SK-N-SH (cell line): ENCODE results near the gene HPRT1. TPM values are rescaled to one million over a fixed set of nuclear protein-coding genes. Genes with fewer than 3 reads are reported as not detected.

Source experiments
- CTCF ChIA-PET: fragments of 300-600, 350-600 bp; formaldehyde crosslinking; extraction: SDS; loops from one replicate; lab custom pipeline; 2021; lab: Yijun Ruan, JAX
- POLR2A ChIA-PET: fragments of 350-600 bp; sonication (Branson Sonifier 250); formaldehyde crosslinking; extraction: SDS; loops from one replicate; lab custom pipeline; 2020; ENCODE audit warnings: antibody characterized with exemption, inconsistent platforms; lab: Yijun Ruan, JAX
- DNase-seq: peaks from one replicate; pipeline ENCODE4 v3.0.0; 2012
- H2AFZ ChIP-seq: fragments of 200-600 bp; sonication (generic); 2 replicates; pipeline ENCODE4 v1.8.1; 2016; ENCODE audit warnings: antibody characterized with exemption, mild to moderate bottlenecking, low read depth
- H3F3A ChIP-seq: fragments of 200-600 bp; sonication (generic); replicated peaks from 2 replicates; pipeline ENCODE3; 2016; ENCODE audit warnings: antibody characterized with exemption, mild to moderate bottlenecking; ENCODE audit not compliant: insufficient read depth
- H3K27ac ChIP-seq, 2 experiments: fragments of 200-500 bp in 1 of 2; fragments of 200-600 bp in 1 of 2; sonication (Bioruptor generic) in 1 of 2; sonication (generic), shearing (Covaris generic) in 1 of 2; 2 replicates each; pipeline versions ENCODE4 v1.5.1 to v1.6.1; 2014 to 2016; ENCODE audit warnings: low read depth in 2 of 2, inconsistent platforms in 1 of 2, low read length in 1 of 2, mild to moderate bottlenecking in 1 of 2, mixed read lengths in 1 of 2
- H3K27me3 ChIP-seq: fragments of 200-600 bp; sonication (generic), shearing (Covaris generic); 2 replicates; pipeline ENCODE4 v1.6.1; 2016; ENCODE audit warnings: mixed run types; ENCODE audit not compliant: insufficient read depth
- H3K36me3 ChIP-seq, 2 experiments: fragments of 200-500 bp in 1 of 2; fragments of 200-600 bp in 1 of 2; sonication (Bioruptor generic) in 1 of 2; sonication (generic) in 1 of 2; replicated peaks in 1 of 2; 2 replicates each; pipeline versions ENCODE3 to v1.5.1; 2014 to 2016; ENCODE audit warnings: low read length in 1 of 2, mild to moderate bottlenecking in 1 of 2; ENCODE audit not compliant: insufficient read depth in 2 of 2, control insufficient read depth in 1 of 2
- H3K4me1 ChIP-seq, 2 experiments: fragments of 200-500 bp in 1 of 2; fragments of 200-600 bp in 1 of 2; sonication (Bioruptor generic) in 1 of 2; sonication (generic), shearing (Covaris generic) in 1 of 2; 2 replicates each; pipeline versions ENCODE4 v1.5.1 to v1.6.1; 2014 to 2016; ENCODE audit warnings: low read depth in 1 of 2, low read length in 1 of 2, mixed run types in 1 of 2; ENCODE audit not compliant: insufficient read depth in 2 of 2, control insufficient read depth in 1 of 2
- H3K4me2 ChIP-seq: fragments of 200-600 bp; sonication (generic), shearing (Covaris generic); 2 replicates; pipeline ENCODE4 v1.6.1; 2017; ENCODE audit warnings: mixed run types
- H3K4me3 ChIP-seq, 2 experiments: fragments of 200-500 bp in 1 of 2; fragments of 200-600 bp in 1 of 2; sonication (Bioruptor generic) in 1 of 2; sonication (generic), shearing (Covaris generic) in 1 of 2; 2 replicates each; pipeline versions ENCODE4 v1.5.1 to v1.8.1; 2014 to 2016; ENCODE audit warnings: low read depth in 2 of 2, inconsistent platforms in 1 of 2, low read length in 1 of 2, mild to moderate bottlenecking in 1 of 2, mixed read lengths in 1 of 2, moderate library complexity in 1 of 2
- H3K79me2 ChIP-seq: fragments of 200-600 bp; sonication (generic); 2 replicates; pipeline ENCODE4 v1.8.1; 2017; ENCODE audit warnings: mild to moderate bottlenecking; ENCODE audit not compliant: insufficient read depth
- H3K9ac ChIP-seq: fragments of 200-600 bp; sonication (generic); 2 replicates; pipeline ENCODE4 v1.6.1; 2017; ENCODE audit warnings: mixed run types
- H3K9me2 ChIP-seq: fragments of 200-600 bp; sonication (generic); 2 replicates; pipeline ENCODE4 v1.6.1; 2017; ENCODE audit warnings: mixed run types
- H3K9me3 ChIP-seq: fragments of 200-600 bp; sonication (generic); 2 replicates; pipeline ENCODE4 v1.6.1; 2017; ENCODE audit warnings: mixed run types, mild to moderate bottlenecking, moderate library complexity
- H4K20me1 ChIP-seq: fragments of 200-600 bp; sonication (generic); 2 replicates; pipeline ENCODE4 v1.6.1; 2017; ENCODE audit warnings: mild to moderate bottlenecking, mixed run types; ENCODE audit not compliant: insufficient read depth
- CHD2 ChIP-seq: fragments of 150-350 bp; IDR thresholded peaks from 2 replicates; pipeline ENCODE4 v1.6.1; 2018; ENCODE audit warnings: low read length; ENCODE audit not compliant: partially characterized antibody
- CTCF ChIP-seq: fragments of 200-600 bp; sonication (generic); IDR thresholded peaks from 2 replicates; pipeline ENCODE4 v1.6.1; 2017; ENCODE audit warnings: antibody characterized with exemption, mild to moderate bottlenecking, moderate library complexity
- ELF1 ChIP-seq: IDR thresholded peaks from 2 replicates; pipeline ENCODE4 v1.4.0; 2012
- EZH2phosphoT487 ChIP-seq: fragments of 200-600 bp; sonication (generic); IDR thresholded peaks from 2 replicates; pipeline ENCODE4 v1.6.1; 2017; ENCODE audit warnings: low read depth, mixed run types, mild to moderate bottlenecking, antibody characterized with exemption, moderate library complexity, borderline replicate concordance
- FOSL2 ChIP-seq: IDR thresholded peaks from 2 replicates; pipeline ENCODE4 v1.4.0; 2012; ENCODE audit warnings: low read depth, mild to moderate bottlenecking, moderate library complexity, borderline replicate concordance
- FOXJ3 ChIP-seq: sonication (generic); formaldehyde crosslinking; IDR thresholded peaks from 2 replicates; pipeline ENCODE4 v1.5.1; 2020; ENCODE audit warnings: mild to moderate bottlenecking, missing genetic modification reagents
- JUND ChIP-seq: IDR thresholded peaks from 2 replicates; pipeline ENCODE4 v1.4.0; 2012
- MEF2A ChIP-seq: IDR thresholded peaks from 2 replicates; pipeline ENCODE4 v1.4.0; 2012; ENCODE audit warnings: low read depth, borderline replicate concordance
- NFIC ChIP-seq: IDR thresholded peaks from 2 replicates; pipeline ENCODE4 v1.4.0; 2012; ENCODE audit warnings: borderline replicate concordance
- RAD21 ChIP-seq: IDR thresholded peaks from 2 replicates; pipeline ENCODE4 v1.6.1; 2012; ENCODE audit warnings: mild to moderate bottlenecking, low read length
- RCOR1 ChIP-seq: fragments of 150-350 bp; IDR thresholded peaks from 2 replicates; pipeline ENCODE4 v1.6.1; 2017; ENCODE audit warnings: antibody characterized with exemption, low read length
- REST ChIP-seq: IDR thresholded peaks from 2 replicates; pipeline ENCODE4 v1.6.1; 2012; ENCODE audit warnings: mild to moderate bottlenecking, low read depth, low read length, moderate library complexity
- RFX5 ChIP-seq: IDR thresholded peaks from 2 replicates; pipeline ENCODE4 v1.6.1; 2012; ENCODE audit warnings: mild to moderate bottlenecking, improper control_type of control experiment, low read length
- RXRA ChIP-seq: IDR thresholded peaks from 2 replicates; pipeline ENCODE4 v1.4.0; 2012; ENCODE audit warnings: low read depth, mild to moderate bottlenecking, borderline replicate concordance
- SIN3A ChIP-seq: IDR thresholded peaks from 2 replicates; pipeline ENCODE4 v1.6.1; 2012; ENCODE audit warnings: low read depth, mild to moderate bottlenecking, low read length, moderate library complexity, borderline replicate concordance
- SMC3 ChIP-seq: IDR thresholded peaks from 2 replicates; pipeline ENCODE4 v1.6.1; 2012; ENCODE audit warnings: low read depth, low read length, improper control_type of control experiment
- TCF12 ChIP-seq: IDR thresholded peaks from 2 replicates; pipeline ENCODE4 v1.4.0; 2012
- TEAD4 ChIP-seq: IDR thresholded peaks from 2 replicates; pipeline ENCODE4 v1.4.0; 2012; ENCODE audit warnings: mild to moderate bottlenecking, borderline replicate concordance; ENCODE audit not compliant: insufficient read depth
- USF1 ChIP-seq: IDR thresholded peaks from 2 replicates; pipeline ENCODE4 v1.4.0; 2012; ENCODE audit warnings: low read depth, borderline replicate concordance
- WGBS: methylation state at CpG from one replicate; pipeline ENCODE4 v1.1.6; 2017; ENCODE audit warnings: low lambda C conversion rate; 5-methylcytosine and 5-hydroxymethylcytosine counted together
- polyA plus RNA-seq, 3 experiments: library from polyadenylated mRNA; depleted of rRNA; stranded (reverse); fragments of >200 nt; gene quantifications; 2 replicates each; pipeline ENCODE4 v1.2.3, GENCODE V29; 2012
- TF ChIP-seq, protein P1 (sequence below): fragments of 150-350 bp; IDR thresholded peaks from 2 replicates; pipeline ENCODE4 v1.6.1; 2017; ENCODE audit warnings: antibody characterized with exemption, low read length, low read depth, borderline replicate concordance

HPRT1 gene
- polyA plus RNA-seq, 1 of the 3 experiments (the other 2 are of a cell fraction) = 42.3 TPM

- peak; percentile 5 for DNase-seq
- Histone ChIP-seq H3K27ac (no peak overlapping the region), H3K9ac (no peak overlapping the region), H3K9me3 (no peaks in the 10 kb centered on the region), H3K36me3 (peaks cover 44 to 48% of the 10 kb centered on the region in 2 experiments), H3K4me1 (no peaks in the 10 kb centered on the region), H2AFZ (no peak overlapping the region), H3K9me2 (no peaks in the 10 kb centered on the region), H4K20me1 (no peaks in the 10 kb centered on the region), H3K4me3 (no peak overlapping the region), H3K79me2 (no peaks in the 10 kb centered on the region), H3K4me2 (no peak overlapping the region), H3K27me3 (no peaks in the 10 kb centered on the region), H3F3A (peaks cover 5% of the 10 kb centered on the region)
- CTCF ChIA-PET = interaction anchor here (0.7 to 1.7 kb wide), 4 partner anchors 14 to 476 kb away, joined by 3 to 10 read pairs (median 3); no protein-coding TSS in a partner anchor
- TF ChIP-seq RXRA = no peak
- TF ChIP-seq CTCF = peak; percentile 70
- peak; percentile 62 for TF ChIP-seq RAD21
- TF ChIP-seq CHD2 = no peak
- no peak for TF ChIP-seq JUND
- TF ChIP-seq RFX5 = no peak
- TF ChIP-seq ELF1 = no peak
- 0 out of 2 replicates have a peak, but pooled peaks have one; percentile 27 for TF ChIP-seq SMC3
- POLR2A ChIA-PET = no interaction called here
- WGBS = 81% methylated on average over 5 of the region's 5 CpGs
These were observed 36.4 kb upstream of the HPRT1 start for GRCh38 chrX:134423606-134424005.

DNA sequence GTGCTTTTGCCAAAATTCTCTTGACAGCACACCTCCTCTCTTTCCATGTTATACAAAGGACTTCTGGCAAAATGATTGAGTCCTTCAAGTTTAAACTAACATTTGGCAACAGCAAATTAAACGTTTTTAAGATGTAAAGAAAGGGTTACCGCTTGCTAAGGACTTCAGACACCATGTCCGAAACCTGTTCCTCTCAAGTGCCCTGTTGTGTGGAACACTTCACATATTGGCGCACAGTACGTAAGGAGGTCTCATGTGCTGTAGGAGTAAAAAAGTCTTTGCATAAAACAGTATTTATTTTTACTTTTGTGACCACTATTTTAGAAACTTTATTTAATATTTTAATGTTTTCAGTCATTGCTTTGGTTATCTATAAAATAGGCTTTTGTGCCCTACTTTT is 33.7 kb upstream of the HPRT1 start:
- no peak overlapping the region for H3K4me2 ChIP-seq
- H3K79me2 ChIP-seq = no peaks in the 10 kb centered on the region
- no peaks in the 10 kb centered on the region for H3K27me3 ChIP-seq
- H3F3A ChIP-seq = peaks cover 4% of the 10 kb centered on the region
- H3K9me3 ChIP-seq = no peaks in the 10 kb centered on the region
- no peak overlapping the region for H3K27ac ChIP-seq
- no peaks in the 10 kb centered on the region; the same call in 1 of the 2 replicates for H4K20me1 ChIP-seq
- no peaks in the 10 kb centered on the region for H3K9me2 ChIP-seq
- DNase-seq = no peak
- H3K4me3 ChIP-seq = no peak overlapping the region
- no peak overlapping the region for H3K9ac ChIP-seq
- CTCF ChIA-PET = interaction anchor here (1.0 to 1.3 kb wide), 3 partner anchors 9 to 357 kb away, joined by 3 to 5 read pairs (median 4); no protein-coding TSS in a partner anchor
- POLR2A ChIA-PET = no interaction called here
- H2AFZ ChIP-seq = no peak overlapping the region
- no peak for TF ChIP-seq RCOR1
- no peak for TF ChIP-seq TEAD4
- no peak for TF ChIP-seq REST
- no peak for TF ChIP-seq ELF1
- TF ChIP-seq RFX5 = no peak
- TF ChIP-seq MEF2A = no peak
- TF ChIP-seq, protein P1, sequence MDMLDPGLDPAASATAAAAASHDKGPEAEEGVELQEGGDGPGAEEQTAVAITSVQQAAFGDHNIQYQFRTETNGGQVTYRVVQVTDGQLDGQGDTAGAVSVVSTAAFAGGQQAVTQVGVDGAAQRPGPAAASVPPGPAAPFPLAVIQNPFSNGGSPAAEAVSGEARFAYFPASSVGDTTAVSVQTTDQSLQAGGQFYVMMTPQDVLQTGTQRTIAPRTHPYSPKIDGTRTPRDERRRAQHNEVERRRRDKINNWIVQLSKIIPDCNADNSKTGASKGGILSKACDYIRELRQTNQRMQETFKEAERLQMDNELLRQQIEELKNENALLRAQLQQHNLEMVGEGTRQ = no peak
- TF ChIP-seq EZH2phosphoT487 = no peak
- no peak for TF ChIP-seq NFIC
- no peak for TF ChIP-seq FOXJ3
- TF ChIP-seq TCF12 = no peak
- no peak for TF ChIP-seq SIN3A
- TF ChIP-seq USF1 = no peak
- no peak for TF ChIP-seq FOSL2
- no peaks in the 10 kb centered on the region for H3K4me1 ChIP-seq
- H3K36me3 ChIP-seq = peaks cover 54 to 56% of the 10 kb centered on the region in 2 experiments
- 90% methylated on average over 5 of the region's 5 CpGs for WGBS
